HL-60/S4 treated with retinoic acid at 250 ng/mL for 4 days and 3 days (cell line): Measurements from ENCODE around the gene CALML3.

ENCODE experiments used
- in situ Hi-C: fragments of 300-500 bp; cut with MboI; formaldehyde crosslinking; loops from 2 replicates; pipeline ENCODE4 v1.7.0; 2022; ENCODE audit warnings: low sequenced_read_pairs

The CALML3 gene

DNA sequence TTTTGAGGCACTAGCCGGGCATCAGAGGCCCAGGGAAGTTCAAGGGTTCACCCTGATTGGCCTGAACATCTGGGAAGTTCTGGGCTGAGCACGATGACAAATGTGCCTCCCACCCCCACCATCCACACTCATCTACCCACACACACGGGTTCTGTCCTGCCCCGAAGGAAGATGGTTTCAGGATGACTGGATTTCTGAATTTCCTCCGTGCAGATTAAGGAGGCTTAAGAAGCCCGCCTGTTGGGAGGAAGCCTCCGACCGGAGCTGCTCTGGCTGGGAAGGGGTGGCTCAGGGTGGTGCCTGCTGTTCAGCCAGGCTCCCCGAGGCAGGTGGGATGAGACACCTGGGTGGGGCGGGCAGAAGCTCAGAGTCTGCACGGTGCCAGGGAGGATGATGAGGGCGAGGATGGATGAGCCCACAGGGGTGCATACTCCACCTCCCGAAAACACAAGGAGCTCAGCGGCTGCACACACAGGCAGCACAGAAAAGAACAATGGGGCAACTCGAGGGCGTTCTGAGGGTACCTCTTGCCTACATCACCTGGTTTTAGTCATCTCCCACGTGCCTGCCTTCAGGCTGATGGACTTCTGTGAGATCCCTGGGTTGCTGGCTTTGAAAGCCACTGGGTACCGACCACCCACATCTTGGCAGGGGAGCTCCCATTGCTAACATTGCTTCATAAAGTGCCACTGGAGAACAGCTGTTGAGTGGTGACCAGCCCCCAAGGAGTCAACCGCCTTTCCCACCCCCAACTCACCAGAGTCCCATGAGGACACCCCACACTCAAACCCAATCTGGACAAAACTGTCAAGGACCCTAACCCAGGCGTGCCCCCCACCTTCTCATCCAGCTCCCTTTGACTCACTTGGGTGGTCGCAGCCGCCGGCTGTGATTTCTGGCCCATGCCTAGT lies 41.2 kb downstream of the CALML3 start:
- in situ Hi-C loops, result no loop called here

DNA sequence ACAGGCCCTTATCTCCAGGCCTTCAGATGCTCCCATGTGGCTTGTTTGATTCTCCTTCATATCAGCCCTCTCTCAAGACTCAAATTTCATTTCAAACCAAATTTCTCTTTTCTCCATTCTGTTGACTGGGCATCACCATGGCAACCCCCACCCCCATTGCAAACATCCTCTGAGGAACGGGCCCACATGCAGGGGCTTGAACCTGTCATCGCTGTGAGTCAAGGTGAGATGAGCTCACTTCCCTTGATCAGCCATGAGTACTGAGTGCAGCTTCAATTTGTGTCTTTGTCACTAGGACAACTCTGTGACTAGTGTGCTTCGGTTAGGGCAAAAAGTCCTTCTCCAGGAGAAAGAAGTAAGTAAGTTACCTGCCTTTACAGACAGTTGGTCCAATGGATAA lies 41.9 kb downstream of the CALML3 start:
- in situ Hi-C loops, result no loop called here

DNA sequence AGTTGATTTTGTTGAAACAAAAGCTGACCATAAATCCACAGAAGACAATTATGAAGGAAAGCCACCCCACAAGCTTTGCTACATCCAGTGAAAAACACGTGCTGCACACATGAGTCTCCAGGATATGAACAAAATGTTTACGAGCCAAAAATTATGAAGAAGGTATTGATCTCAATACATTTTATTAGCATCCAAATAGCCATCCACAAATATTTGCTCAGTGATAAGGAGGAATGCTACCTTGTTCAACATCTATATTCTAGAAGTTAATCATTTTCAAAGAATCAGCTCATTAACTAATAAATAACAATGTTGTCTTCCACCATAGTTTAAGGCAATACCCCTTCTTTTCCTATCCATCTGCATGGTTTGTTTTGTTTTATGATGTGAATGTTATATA lies 42.7 kb downstream of the CALML3 start:
- in situ Hi-C loops, result no loop called here

DNA sequence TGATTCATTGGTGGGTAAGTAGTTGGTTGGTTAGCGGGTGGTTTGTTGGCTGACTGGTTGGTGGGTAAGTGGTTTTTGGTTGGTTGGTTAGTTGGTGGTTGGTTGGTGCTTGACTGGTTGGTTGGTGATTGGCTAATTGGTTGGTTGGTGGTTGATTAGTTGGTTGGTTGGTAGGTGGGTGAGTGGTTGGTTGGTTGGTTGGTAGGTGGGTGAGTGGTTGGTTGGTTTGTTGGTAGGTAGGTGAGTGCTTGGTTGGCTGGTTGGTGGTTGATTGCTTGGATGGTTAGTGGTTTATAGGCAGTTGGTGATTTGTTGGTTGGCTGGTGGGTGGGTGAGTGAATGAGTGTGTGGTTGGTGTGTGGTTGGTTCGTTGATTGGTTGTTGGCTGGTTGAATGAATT lies 44.2 kb downstream of the CALML3 start:
- in situ Hi-C loops, result no loop called here

DNA sequence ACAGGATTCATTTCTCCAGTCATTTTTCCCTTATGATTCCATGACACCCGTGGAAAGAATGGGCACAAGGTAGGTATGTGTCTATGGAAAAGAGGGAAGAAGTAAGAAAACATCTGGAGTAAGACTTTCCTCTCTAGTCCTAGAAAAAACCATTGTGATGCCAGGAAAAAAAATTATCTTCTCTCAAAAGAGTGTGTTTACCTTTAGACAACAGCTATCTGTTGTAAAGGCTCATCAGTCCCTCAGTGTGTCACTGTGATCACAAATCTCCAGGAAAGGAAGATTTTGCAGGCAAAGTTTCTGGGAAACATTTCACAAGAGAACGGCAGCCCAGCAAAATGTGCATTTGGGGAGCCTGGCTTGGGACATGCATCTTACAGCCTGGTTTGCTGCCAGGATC lies 44.8 kb downstream of the CALML3 start:
- in situ Hi-C loops, result no loop called here

DNA sequence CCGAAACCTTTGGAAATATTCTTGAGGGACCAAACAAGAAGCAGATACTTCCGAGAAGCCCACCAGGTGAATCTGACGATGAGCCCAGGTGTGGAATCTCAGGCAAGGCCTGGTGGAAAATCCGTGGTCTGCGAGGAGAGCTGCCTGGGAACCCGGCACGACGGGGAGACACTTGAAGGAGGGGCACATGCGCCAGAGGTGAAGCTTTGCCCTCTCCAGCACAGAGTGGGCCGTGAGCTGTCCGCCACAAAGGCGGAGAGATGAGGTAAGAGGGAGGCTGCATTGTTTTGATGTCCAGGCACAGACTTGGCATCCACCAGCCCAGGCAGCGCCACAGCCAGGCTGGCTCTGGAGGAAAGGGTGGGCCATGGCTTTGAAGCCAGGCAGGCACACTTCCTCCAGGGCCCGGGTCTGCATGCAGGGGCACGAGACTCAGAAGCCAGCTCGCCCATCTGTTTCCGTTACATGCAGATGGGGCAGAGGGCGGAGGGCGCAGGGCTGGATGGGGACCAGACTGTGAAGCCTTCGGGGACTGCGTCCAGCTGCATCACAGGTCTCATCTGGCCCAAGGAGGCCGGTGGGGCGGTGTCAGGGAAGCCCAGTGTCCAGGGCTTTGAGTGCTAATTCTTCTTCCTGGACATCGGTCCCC lies 45.4 kb downstream of the CALML3 start:
- in situ Hi-C loops, result no loop called here

DNA sequence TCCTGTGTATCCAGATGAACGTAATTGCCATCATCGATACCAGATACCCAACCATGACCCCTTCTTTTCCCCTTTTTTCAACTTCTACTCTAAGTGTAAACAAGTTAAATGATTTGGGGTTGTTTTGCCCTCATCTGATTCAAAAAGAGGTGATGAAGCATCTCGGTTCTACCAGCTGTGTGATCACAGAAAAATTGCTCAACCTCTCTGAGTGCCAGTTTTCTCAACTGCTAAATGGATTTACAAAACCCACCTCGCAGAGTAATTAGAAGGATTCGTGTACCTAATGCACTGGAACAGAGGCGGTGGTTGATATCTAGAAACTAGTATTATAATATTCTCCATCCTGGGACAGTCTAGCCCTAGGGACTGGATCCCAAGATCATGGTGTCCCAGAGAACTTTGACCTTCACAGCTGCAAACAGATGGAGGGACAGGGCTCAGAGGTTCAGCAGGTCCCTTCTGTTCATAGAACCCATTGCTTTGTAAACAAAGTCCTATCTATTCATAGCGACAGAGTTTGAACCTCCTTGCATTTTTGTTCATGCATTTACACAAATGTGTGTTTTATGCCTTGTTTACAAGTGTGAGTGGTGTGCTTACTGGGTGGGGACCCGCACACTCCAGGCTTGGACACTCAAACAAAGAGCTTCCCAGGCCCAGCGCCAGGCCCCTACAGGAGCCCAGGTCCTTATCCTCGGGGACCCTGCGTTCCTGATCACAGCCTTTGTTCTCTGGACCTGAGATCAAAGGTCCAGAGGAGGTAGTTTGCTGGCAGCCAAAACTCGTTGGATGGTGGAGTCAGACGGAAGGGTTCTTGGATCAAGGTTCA lies 46.4 kb downstream of the CALML3 start:
- in situ Hi-C loops, result no loop called here

DNA sequence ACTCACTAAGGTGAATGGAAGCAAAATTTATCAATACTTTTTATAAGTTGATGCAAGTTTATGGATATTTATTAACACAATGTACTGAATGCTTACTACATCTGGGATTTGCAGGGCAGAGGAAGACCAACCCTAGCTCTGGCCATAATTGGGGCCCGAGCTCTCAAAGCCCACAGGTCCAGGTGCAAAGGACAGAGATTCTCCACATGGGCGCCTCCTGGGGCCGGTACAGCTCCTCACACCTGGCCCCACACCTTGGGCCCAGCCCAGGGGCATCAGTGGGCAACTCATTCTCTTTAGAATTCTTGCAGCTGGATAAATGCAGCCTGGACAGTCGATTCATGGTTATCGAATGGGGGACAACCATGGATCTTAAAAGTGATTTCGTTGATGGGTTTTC lies 47.1 kb downstream of the CALML3 start:
- in situ Hi-C loops, result no loop called here

DNA sequence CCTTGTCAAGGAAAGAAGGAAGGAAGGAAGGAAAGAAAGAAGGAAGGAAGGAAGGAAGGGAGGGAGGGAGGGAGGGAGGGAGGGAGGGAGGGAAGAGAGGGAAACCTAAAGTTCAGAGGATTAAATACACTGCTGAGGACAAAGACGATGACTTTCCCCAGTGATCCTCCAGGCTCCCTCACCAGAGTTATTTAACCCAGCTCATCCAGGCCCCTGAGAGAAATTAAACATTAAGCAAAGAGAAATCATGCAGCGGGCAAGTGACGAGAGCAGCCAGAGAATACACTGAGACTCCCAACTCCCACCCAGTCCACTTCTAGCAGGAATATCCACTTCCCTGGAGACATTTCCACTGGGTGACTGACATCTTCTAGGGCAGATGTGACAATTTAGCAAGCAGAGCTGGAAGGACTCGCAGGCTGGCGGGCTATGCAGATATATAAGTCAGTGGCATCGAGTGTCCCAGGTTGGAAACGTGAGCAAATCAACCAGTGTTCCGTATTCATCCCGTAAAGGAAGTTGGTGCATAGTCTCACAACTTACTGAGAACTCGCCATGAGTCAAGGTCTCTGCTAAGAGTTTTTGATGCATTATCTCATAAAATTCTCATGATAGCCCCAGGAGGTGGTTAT lies 48.7 kb downstream of the CALML3 start:
- in situ Hi-C loops, result no loop called here

DNA sequence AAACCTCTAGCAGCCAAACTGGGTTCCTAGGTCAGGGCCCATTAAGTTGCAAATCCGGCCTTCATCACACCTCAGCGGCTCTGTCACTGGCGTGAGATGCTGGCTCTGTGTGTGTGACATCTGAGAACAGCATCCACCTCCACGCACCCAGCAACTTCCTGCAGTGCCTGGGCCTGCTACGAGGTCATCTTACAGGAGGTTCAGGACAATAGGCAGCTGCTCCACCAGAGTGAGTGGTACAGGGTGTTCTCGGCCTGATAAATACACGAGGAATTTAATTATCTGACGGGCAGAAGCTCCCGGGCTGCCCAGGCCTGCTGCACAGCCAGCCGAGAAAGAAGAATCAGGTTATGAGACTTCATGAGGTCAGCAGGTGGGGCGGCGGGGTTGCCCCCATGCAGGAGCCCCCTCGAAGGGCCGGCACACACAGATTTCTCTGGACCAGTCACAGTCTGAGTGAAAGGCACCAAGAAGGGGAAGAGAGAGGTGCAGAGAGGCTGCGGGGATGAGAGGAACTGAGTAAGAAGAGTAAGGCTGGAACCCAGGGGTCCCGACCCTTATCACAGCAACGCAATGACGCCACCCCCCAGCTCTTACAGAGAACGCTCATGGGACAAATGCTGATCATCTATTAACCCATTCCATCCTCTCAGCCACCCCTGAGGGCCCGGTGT lies 49.3 kb downstream of the CALML3 start:
- in situ Hi-C loops, result no loop called here

DNA sequence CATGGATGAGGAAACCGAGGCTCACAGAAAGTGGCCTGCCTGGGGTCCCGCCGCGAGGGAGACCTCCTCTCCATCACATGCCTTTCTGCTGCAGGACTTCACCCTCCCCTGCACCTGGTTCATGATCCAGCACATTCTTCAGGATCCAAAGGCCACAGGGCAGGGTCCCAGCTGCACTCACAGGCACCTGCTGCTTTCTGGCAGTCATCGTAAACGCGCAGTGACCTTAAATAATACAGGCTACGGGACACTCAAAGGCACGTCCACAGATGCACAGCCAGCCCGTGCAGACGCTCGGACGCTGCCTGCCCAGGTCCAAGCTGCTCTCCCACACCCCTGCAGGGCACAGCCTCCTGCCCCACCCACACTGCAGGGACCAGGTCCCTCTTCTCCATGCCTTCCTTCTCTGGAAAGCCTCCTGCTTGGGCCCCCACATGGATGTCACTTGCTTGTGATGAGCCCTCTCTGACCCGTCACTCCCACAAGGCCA lies 49.9 kb downstream of the CALML3 start:
- in situ Hi-C loops, result no loop called here

DNA sequence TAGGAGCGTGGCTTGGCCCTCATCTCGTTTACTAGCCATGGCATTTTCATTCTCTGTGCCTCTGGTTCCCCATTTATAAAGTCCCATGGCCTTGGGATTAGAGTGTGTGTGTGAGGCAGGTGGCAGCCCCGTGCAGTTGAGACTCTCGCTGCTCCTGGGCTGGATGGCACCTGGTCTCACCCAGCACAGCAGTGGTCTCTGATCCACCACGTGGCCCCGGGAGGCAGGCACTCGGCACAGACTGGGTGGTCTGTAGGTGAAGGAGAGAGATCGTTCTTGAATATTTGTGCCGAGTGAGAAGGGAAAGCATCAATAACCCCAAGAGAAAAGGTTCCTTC lies 50.4 kb downstream of the CALML3 start:
- in situ Hi-C loops, result no loop called here

DNA sequence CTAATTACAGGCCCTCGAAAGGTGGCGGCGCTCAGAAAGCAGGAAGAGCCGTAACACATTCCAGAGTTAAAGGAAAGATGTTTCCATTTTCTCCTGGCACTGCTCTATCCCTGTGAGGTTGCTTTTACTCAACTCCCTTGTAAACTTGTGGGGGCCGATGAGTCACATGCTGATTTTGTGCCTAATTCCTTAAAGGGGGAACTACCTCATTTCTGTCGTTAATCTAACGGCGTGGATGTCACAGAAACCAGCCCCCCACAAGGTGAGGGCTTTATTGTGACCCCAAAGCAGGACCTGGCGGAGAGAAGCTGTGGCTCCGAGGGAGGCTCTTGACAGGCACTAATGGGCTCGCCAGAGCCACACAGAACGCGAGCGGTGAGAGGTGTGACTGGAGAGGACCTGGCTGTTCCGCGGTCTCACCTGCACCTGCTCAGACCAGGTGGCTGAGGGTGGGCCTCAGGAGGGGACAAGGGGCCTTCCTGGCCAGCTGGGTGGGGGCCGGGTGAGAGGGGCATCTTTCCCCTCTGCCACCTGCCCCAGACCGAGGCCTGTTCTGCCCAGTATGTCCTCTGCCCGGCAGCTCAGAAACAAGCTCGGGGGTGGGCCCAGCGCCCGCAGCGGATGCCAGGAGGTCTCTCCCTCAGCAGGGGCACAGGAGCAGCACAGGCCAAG lies 50.9 kb downstream of the CALML3 start:
- in situ Hi-C loops, result no loop called here

DNA sequence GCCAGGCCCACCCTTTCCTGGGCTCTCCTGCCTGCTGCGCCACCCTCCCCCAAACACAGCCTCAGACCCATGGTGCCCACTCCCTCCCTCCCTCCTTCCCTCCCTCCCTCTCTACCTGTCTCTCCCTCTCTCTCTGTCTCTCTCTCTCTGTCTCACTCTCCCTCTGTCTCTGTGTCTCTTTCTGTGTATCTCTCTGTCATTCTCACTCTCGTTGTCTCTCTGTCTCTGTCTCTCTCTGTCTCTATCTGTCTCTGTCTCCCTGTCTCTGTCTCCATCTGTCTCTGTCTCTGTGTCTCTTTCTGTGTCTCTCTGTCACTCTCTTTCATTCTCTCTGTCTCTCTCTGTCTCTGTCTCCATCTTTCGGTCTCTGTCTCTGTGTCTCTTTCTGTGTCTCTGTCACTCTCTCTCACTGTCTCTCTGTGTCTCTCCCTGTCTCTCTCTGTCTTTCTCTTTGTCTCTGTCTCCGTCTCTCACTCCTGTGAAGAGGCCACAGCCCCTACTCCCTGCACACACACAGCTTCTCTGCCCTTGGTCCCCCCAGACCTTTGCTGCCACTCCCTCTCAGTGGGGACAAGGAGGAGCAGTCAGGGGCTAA lies 51.5 kb downstream of the CALML3 start:
- in situ Hi-C loops, result no loop called here
